ENCODE results near the gene SPTSSB. TPM values are rescaled to one million over a fixed set of nuclear protein-coding genes. Genes with fewer than 3 reads are reported as not detected.

The SPTSSB gene
- polyA plus RNA-seq, 2 of the 4 experiments (the other 2 are of a cell fraction) = 0.06 to 0.43 TPM

GRCh38 chr3:161406594-161407555, 35.6 kb upstream of the SPTSSB start:
- Histone ChIP-seq H3K27ac (no peak overlapping the region), H3K4me2 (no peak overlapping the region), H3K4me1 (peaks cover 15% of the 10 kb centered on the region; the same call in 1 of the 3 replicates), H3K9me3 (no peaks in the 10 kb centered on the region), H3K4me3 (no peak overlapping the region)
- ChIA-PET POLR2A (no interaction called here), CTCF (interaction anchor here (0.6 to 2.8 kb wide), 7 partner anchors 16 to 1998 kb away, joined by 3 to 13 read pairs (median 3); no protein-coding TSS in a partner anchor)
- DNase-seq (ENCODE audit: low read depth in 1 of 2, low spot score in 1 of 2) (no peak), ATAC-seq (no peak), FAIRE-seq (no peak)
- 27% methylated on average over 1 of the region's 1 CpG for WGBS (ENCODE audit: missing lambda C conversion rate)
- TF ChIP-seq TP53 (CRISPR knock-in tag; IDR thresholded peaks at IDR 0.05) = no peak

DNA sequence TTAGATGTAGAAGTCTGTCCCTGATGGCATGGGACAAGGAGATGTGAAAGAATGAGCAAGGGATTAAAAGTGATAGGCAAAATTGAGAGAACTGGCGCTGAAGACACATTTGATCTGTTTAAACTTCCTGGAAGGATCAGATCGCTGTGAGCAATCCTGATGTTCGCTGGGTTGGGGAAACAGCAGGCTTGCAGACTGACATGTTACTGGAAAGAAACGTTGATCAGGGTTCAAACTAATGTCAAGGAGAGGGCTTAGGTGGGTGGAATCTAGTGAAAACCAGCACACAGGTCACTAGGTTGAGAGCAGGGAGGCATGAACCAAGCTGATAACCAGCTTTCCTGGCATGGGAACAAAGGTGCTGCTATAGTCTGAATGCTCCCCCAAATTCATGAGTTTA, 34.5 kb upstream of the SPTSSB start:
- ATAC-seq = no peak
- no peak overlapping the region for H3K4me3 ChIP-seq
- no peak overlapping the region for H3K27ac ChIP-seq
- no peak for DNase-seq (ENCODE audit: low read depth in 1 of 2, low spot score in 1 of 2)
- TF ChIP-seq JUNB (IDR thresholded peaks at IDR 0.05) (no peak), JUN (IDR thresholded peaks at IDR 0.05) (no peak), NPAS2 (CRISPR knock-in tag; IDR thresholded peaks at IDR 0.05; ENCODE audit: borderline replicate concordance) (no peak), SMC3 (IDR thresholded peaks at IDR 0.05) (no peak)
- TF ChIP-seq, protein P1, sequence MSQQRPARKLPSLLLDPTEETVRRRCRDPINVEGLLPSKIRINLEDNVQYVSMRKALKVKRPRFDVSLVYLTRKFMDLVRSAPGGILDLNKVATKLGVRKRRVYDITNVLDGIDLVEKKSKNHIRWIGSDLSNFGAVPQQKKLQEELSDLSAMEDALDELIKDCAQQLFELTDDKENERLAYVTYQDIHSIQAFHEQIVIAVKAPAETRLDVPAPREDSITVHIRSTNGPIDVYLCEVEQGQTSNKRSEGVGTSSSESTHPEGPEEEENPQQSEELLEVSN (IDR thresholded peaks at IDR 0.05; ENCODE audit: borderline replicate concordance, low read depth) = no peak
- H3K4me1 ChIP-seq = 0 out of 3 replicates have a peak, but pooled peaks cover 11% of the 10 kb centered on the region
- POLR2A ChIA-PET = no interaction called here
- FAIRE-seq = no peak
- H3K9me3 ChIP-seq = no peaks in the 10 kb centered on the region
- 77% methylated on average over 4 of the region's 4 CpGs for WGBS (ENCODE audit: missing lambda C conversion rate)
- H3K4me2 ChIP-seq = no peak overlapping the region
- CTCF ChIA-PET = interaction anchor here (0.8 to 1.3 kb wide), 2 partner anchors 17 to 131 kb away, joined by 3 to 4 read pairs; no protein-coding TSS in a partner anchor

DNA sequence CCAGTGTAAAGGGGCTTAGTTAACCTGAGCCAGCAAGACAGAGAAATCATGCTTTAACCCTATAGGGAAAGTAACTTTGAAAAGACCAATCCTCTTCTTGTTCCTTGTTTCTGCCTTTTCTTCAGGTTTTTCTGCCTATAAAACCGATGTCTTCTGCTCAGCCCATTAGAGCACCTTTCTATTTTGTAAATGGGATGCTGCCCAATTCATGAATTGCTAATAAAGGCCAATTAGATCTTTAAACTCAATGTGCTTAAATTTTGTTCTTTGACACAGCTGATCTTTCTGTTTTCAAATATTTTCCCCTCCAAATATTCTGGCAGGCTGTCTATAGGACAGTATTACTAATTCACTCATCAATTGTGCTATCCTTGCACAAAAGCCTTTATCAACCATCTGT, 33.8 kb upstream of the SPTSSB start:
- TF ChIP-seq RAD21 (conservative IDR thresholded peaks at IDR 0.05 in 1 of 2, IDR thresholded peaks at IDR 0.05 in 1 of 2) (no peak), ZC3H11A (IDR thresholded peaks at IDR 0.05) (no peak), TFCP2L1 (CRISPR knock-in tag; IDR thresholded peaks at IDR 0.05) (no peak), MAFK (IDR thresholded peaks at IDR 0.05; ENCODE audit: partially characterized antibody) (no peak), CBX8 (IDR thresholded peaks at IDR 0.05) (no peak), TP53 (CRISPR knock-in tag; IDR thresholded peaks at IDR 0.05) (no peak), ZFP36 (IDR thresholded peaks at IDR 0.05; ENCODE audit: borderline replicate concordance, partially characterized antibody) (no peak), ZSCAN20 (CRISPR knock-in tag; IDR thresholded peaks at IDR 0.05) (no peak), RNF2 (IDR thresholded peaks at IDR 0.05; ENCODE audit: borderline replicate concordance, low read depth) (no peak)
- TF ChIP-seq, protein P2, sequence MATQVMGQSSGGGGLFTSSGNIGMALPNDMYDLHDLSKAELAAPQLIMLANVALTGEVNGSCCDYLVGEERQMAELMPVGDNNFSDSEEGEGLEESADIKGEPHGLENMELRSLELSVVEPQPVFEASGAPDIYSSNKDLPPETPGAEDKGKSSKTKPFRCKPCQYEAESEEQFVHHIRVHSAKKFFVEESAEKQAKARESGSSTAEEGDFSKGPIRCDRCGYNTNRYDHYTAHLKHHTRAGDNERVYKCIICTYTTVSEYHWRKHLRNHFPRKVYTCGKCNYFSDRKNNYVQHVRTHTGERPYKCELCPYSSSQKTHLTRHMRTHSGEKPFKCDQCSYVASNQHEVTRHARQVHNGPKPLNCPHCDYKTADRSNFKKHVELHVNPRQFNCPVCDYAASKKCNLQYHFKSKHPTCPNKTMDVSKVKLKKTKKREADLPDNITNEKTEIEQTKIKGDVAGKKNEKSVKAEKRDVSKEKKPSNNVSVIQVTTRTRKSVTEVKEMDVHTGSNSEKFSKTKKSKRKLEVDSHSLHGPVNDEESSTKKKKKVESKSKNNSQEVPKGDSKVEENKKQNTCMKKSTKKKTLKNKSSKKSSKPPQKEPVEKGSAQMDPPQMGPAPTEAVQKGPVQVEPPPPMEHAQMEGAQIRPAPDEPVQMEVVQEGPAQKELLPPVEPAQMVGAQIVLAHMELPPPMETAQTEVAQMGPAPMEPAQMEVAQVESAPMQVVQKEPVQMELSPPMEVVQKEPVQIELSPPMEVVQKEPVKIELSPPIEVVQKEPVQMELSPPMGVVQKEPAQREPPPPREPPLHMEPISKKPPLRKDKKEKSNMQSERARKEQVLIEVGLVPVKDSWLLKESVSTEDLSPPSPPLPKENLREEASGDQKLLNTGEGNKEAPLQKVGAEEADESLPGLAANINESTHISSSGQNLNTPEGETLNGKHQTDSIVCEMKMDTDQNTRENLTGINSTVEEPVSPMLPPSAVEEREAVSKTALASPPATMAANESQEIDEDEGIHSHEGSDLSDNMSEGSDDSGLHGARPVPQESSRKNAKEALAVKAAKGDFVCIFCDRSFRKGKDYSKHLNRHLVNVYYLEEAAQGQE (IDR thresholded peaks at IDR 0.05) = no peak
- Histone ChIP-seq H3K9me3 (no peaks in the 10 kb centered on the region), H3K4me1 (0 out of 3 replicates have a peak, but pooled peaks cover 11% of the 10 kb centered on the region), H3K4me3 (no peak overlapping the region), H3K27ac (no peak overlapping the region), H3K4me2 (no peak overlapping the region)
- DNase-seq (ENCODE audit: low read depth in 1 of 2, low spot score in 1 of 2) (no peak), FAIRE-seq (no peak), ATAC-seq (no peak)
- POLR2A ChIA-PET = no interaction called here
- 54% methylated on average over 1 of the region's 1 CpG for WGBS (ENCODE audit: missing lambda C conversion rate)
- CTCF ChIA-PET = interaction anchor here (1.3 kb wide), 1 partner anchor 130 kb away, joined by 4 read pairs; no protein-coding TSS in a partner anchor
